WI38 (cell line): ENCODE data around the gene SGO2.

Experiments used
- H3K4me3 ChIP-seq: 2 replicates; pipeline ENCODE4 v1.5.1; 2011; ENCODE audit warnings: low read depth, mild to moderate bottlenecking, control low read depth, low read length
- CTCF ChIP-seq: IDR thresholded peaks from 2 replicates; pipeline ENCODE4 v1.5.1; 2012; ENCODE audit warnings: low read depth, mild to moderate bottlenecking, control low read depth, low read length

SGO2 gene, protein sequence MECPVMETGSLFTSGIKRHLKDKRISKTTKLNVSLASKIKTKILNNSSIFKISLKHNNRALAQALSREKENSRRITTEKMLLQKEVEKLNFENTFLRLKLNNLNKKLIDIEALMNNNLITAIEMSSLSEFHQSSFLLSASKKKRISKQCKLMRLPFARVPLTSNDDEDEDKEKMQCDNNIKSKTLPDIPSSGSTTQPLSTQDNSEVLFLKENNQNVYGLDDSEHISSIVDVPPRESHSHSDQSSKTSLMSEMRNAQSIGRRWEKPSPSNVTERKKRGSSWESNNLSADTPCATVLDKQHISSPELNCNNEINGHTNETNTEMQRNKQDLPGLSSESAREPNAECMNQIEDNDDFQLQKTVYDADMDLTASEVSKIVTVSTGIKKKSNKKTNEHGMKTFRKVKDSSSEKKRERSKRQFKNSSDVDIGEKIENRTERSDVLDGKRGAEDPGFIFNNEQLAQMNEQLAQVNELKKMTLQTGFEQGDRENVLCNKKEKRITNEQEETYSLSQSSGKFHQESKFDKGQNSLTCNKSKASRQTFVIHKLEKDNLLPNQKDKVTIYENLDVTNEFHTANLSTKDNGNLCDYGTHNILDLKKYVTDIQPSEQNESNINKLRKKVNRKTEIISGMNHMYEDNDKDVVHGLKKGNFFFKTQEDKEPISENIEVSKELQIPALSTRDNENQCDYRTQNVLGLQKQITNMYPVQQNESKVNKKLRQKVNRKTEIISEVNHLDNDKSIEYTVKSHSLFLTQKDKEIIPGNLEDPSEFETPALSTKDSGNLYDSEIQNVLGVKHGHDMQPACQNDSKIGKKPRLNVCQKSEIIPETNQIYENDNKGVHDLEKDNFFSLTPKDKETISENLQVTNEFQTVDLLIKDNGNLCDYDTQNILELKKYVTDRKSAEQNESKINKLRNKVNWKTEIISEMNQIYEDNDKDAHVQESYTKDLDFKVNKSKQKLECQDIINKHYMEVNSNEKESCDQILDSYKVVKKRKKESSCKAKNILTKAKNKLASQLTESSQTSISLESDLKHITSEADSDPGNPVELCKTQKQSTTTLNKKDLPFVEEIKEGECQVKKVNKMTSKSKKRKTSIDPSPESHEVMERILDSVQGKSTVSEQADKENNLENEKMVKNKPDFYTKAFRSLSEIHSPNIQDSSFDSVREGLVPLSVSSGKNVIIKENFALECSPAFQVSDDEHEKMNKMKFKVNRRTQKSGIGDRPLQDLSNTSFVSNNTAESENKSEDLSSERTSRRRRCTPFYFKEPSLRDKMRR

GRCh38 chr2:200525882-200526651 lies at the start of gene SGO2:
TSS of gene SGO2 (plus strand) at chr2:200526207. CDS start at chr2:200532976, 6,769 bp downstream.
- TF ChIP-seq CTCF: no peak
- H3K4me3 ChIP-seq: peak within 1 kb of the TSS; percentile 85

DNA sequence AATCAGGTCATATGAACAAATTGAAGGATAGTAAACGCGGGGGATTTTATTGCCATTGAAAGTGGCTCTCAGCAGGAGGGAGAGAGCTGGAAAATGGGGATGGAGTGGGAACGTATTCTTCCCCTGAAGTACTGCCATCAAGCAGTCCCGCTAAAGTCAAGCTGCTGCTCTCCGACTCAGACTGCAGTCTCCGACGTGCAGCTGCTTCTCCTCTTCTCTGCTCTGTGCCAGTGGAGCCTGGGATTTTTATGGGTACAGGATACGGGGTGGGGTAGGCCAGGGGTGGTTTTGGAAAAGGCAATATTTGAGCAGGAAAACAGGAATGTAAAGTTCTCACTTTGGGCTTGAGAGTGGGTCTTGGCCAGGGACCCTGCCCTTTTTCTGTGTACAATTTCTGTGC lies 49.2 kb upstream of the SGO2 start:
- no peak for TF ChIP-seq CTCF
- H3K4me3 ChIP-seq: no peak overlapping the region

DNA sequence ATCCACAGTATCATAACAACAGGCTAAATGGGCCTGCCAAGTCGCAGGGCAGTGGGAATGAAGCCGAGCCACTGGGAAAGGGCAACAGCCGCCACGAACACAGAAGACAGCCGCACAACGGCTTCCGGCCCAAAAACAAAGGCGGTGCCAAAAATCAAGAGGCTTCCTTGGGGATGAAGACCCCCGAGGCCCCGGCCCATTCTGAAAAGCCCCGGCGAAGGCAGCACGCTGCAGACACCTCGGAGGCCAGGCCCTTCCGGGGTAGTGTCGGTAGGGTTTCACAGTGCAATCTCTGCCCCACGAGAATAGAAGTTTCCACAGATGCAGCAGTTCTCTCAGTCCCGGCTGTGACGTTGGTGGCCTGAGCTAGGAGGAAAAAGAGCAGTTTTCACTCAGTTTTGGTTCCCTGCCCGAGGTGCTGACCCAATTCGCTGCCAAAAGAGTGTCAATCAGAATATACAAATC lies 48.3 kb upstream of the SGO2 start:
- no peak for TF ChIP-seq CTCF
- H3K4me3 ChIP-seq: no peak overlapping the region

GRCh38 chr2:200479692-200480265 lies 46.2 kb upstream of the SGO2 start:
- no peak overlapping the region for H3K4me3 ChIP-seq
- TF ChIP-seq CTCF: no peak

DNA sequence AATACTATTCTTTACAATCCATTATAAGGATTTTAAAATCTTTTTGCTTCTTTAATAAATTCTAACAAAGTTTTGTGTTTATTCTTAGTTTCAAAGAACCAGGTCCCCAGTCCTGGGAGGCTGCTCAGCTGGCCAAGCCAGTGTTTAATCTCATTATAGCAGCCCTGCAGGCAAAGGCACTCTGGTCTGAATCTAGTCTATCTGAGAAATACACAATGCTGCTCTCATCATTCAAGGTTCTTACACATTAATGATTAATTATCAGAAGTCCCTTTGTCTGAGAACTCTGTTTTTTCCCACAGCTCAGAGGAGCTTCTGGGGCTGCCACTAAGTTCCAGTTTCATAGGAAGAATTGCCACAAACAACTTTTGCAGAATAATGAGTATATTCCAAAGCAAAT lies 43.8 kb upstream of the SGO2 start:
- H3K4me3 ChIP-seq: no peak overlapping the region
- TF ChIP-seq CTCF: no peak

DNA sequence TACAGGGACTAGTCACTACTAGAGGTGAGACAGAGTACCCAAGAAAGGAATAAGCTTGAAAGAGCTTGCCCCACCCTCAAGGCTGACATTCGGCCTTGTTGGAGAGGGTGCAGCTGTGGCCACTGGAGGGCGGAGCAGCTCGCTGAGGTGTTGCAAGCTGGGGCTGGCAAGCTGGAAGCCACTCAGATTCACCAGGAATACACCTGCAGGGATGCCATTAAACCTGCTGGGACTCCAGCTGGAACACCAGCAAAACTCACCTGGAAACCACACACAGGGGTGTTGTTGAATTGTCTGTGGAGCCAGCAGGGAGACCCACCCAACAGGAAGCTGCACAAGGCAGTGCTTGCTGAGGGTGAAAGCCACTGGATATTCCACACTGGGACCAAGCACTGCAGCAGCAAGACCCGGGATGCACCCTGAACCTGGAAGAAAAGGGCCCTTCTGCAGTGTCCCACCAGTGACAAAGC lies 42.2 kb upstream of the SGO2 start:
- H3K4me3 ChIP-seq: no peak overlapping the region
- peak; percentile 33 for TF ChIP-seq CTCF
